ENCODE data around the gene LPCAT1. TPM values are rescaled to one million over a fixed set of nuclear protein-coding genes. Genes with fewer than 3 reads are reported as not detected.

LPCAT1 gene
- total and polyA plus RNA-seq, 10 of the 15 experiments (the other 5 are each of a cell fraction or from before 2014, with no cell fraction given): 2.3 to 109 (median 72.7) TPM

DNA sequence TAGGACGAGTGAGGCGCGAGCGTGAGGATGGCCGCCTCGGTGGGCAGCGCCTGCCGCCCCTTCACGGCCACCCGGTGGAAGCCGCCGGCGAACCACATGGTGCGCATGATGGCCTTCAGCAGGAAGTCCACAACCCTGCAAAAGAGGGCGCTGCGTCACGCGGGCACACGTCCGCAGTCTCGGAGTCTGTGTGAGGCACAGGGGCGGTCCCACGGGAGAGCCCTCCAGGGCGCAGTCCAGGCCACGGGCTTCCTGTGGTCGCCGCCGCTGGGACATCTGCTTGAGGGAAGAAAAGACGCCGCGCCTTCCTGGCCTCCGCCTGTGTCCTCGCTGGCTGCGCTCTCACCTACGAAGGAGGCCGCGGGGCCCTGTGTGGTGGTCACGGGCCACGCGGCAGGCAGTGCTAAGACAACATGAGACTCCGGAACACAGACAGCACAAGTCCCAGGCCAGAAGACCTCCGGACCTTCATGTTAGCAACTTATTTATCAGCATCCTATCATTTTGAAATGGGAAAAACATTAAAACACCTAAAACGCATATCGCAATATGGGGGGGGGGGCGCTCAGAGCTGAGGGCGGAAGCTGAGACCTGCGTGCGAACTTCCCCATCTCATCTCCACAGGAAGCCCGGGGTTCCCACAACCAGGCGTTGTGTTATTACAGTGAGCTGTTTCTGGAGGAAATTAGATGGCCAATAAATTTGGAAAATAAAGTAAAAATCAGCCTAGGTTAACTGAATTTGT is 28.8 kb downstream of the LPCAT1 start (continued):
- TF ChIP-seq HDGF (IDR thresholded peaks at IDR 0.05) (peak; percentile 94), LARP7 (IDR thresholded peaks at IDR 0.05) (peak; percentile 63; the same call in 1 of the 2 replicates), NR2C2 (IDR thresholded peaks at IDR 0.05; ENCODE audit: borderline replicate concordance, control insufficient read depth, insufficient read length, low read depth) (no peak), ETV6 (conservative IDR thresholded peaks at IDR 0.05 in 1 of 2, IDR thresholded peaks at IDR 0.05 in 1 of 2; ENCODE audit: borderline replicate concordance in 1 of 2, low read depth in 1 of 2) (0 out of 4 replicates have a peak, but pooled peaks of 1 of the 2 experiments have one; percentile 24), JUNB (IDR thresholded peaks at IDR 0.05) (peak; percentile 34; the same call in 1 of the 2 replicates), BACH1 (IDR thresholded peaks at IDR 0.05; ENCODE audit: borderline replicate concordance) (peak; percentile 87), ATF7 (IDR thresholded peaks at IDR 0.05; ENCODE audit: low read depth) (no peak), SUZ12 (IDR thresholded peaks at IDR 0.05; ENCODE audit: unreplicated experiment) (no peak), POU2F2 (IDR thresholded peaks at IDR 0.05; ENCODE audit: borderline replicate concordance, low read depth, low read length) (peak; percentile 52; the same call in 2 of the 3 replicates), CREM (IDR thresholded peaks at IDR 0.05; ENCODE audit: low read depth) (peak; percentile 78; the same call in 1 of the 2 replicates), NBN (IDR thresholded peaks at IDR 0.05) (peak; percentile 72), BRCA1 (IDR thresholded peaks at IDR 0.05; ENCODE audit: low read depth, low read length) (no peak), SMC3 (IDR thresholded peaks at IDR 0.05; ENCODE audit: borderline replicate concordance, low read length) (peak; percentile 24; the same call in 1 of the 2 replicates), RFX5 (IDR thresholded peaks at IDR 0.05; ENCODE audit: low read depth, low read length) (peak; percentile 12; the same call in 1 of the 2 replicates), POLR2AphosphoS2 (IDR thresholded peaks at IDR 0.05; ENCODE audit: low read depth, low read length) (0 out of 2 replicates have a peak, but pooled peaks have one; percentile 70), EED (IDR thresholded peaks at IDR 0.05; ENCODE audit: low read depth) (peak; percentile 87), STAT1 (conservative IDR thresholded peaks at IDR 0.05) (0 out of 2 replicates have a peak, but pooled peaks have one; percentile 20), ZNF207 (IDR thresholded peaks at IDR 0.05; ENCODE audit: borderline replicate concordance) (0 out of 2 replicates have a peak, but pooled peaks have one; percentile 54), BHLHE40 (IDR thresholded peaks at IDR 0.05; ENCODE audit: borderline replicate concordance in 1 of 2, low read depth in 2 of 2, low read length in 1 of 2) (peak; percentile 88 to 97), MTA2 (IDR thresholded peaks at IDR 0.05; ENCODE audit: low read depth) (0 out of 2 replicates have a peak, but pooled peaks have one; percentile 23), RB1 (IDR thresholded peaks at IDR 0.05; ENCODE audit: borderline replicate concordance) (peak; percentile 89)
- TF ChIP-seq, protein P1, sequence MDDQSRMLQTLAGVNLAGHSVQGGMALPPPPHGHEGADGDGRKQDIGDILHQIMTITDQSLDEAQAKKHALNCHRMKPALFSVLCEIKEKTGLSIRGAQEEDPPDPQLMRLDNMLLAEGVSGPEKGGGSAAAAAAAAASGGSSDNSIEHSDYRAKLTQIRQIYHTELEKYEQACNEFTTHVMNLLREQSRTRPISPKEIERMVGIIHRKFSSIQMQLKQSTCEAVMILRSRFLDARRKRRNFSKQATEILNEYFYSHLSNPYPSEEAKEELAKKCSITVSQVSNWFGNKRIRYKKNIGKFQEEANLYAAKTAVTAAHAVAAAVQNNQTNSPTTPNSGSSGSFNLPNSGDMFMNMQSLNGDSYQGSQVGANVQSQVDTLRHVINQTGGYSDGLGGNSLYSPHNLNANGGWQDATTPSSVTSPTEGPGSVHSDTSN (IDR thresholded peaks at IDR 0.05; ENCODE audit: insufficient replicate concordance, low read depth, low read length): no peak
- TF ChIP-seq, protein P2, sequence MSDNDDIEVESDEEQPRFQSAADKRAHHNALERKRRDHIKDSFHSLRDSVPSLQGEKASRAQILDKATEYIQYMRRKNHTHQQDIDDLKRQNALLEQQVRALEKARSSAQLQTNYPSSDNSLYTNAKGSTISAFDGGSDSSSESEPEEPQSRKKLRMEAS (IDR thresholded peaks at IDR 0.05; ENCODE audit: low read depth, low read length): peak; percentile 95
- TF ChIP-seq, protein P3, sequence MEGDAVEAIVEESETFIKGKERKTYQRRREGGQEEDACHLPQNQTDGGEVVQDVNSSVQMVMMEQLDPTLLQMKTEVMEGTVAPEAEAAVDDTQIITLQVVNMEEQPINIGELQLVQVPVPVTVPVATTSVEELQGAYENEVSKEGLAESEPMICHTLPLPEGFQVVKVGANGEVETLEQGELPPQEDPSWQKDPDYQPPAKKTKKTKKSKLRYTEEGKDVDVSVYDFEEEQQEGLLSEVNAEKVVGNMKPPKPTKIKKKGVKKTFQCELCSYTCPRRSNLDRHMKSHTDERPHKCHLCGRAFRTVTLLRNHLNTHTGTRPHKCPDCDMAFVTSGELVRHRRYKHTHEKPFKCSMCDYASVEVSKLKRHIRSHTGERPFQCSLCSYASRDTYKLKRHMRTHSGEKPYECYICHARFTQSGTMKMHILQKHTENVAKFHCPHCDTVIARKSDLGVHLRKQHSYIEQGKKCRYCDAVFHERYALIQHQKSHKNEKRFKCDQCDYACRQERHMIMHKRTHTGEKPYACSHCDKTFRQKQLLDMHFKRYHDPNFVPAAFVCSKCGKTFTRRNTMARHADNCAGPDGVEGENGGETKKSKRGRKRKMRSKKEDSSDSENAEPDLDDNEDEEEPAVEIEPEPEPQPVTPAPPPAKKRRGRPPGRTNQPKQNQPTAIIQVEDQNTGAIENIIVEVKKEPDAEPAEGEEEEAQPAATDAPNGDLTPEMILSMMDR (IDR thresholded peaks at IDR 0.05 in 2 of 3, conservative IDR thresholded peaks at IDR 0.05 in 1 of 3; ENCODE audit: control insufficient read depth in 2 of 3, extremely low read depth in 1 of 3, insufficient read depth in 1 of 3, low read depth in 3 of 3, low read length in 3 of 3): peak; percentile 14 to 67 (median 24); a peak in 3 of 6 replicates
